Common myeloid progenitor, CD34-positive (primary cell): ENCODE results near the gene ARVCF.

Experiments
- CTCF ChIA-PET: fragments of 350-600 bp; sonication (Branson Sonifier 250); formaldehyde crosslinking; loops from one replicate; lab custom pipeline; 2021; ENCODE audit warnings: antibody characterized with exemption; lab: Charles Lee
- POLR2A ChIA-PET: fragments of 350-600 bp; sonication (Branson Sonifier 250); formaldehyde crosslinking; loops from one replicate; lab custom pipeline; 2021; ENCODE audit warnings: antibody characterized with exemption; lab: Charles Lee
- DNase-seq, 3 donors: peaks; one replicate each; pipeline versions ENCODE4 v3.0.0 to v3.0.0-alpha.2; 2013
- H3K27ac ChIP-seq, 2 experiments: 1 replicate in 1 of 2; 2 replicates in 1 of 2; pipeline ENCODE4 v1.7.0; 2013; ENCODE audit warnings: inconsistent platforms in 2 of 2, low read length in 2 of 2, mild to moderate bottlenecking in 2 of 2, low read depth in 1 of 2, moderate library complexity in 1 of 2; ENCODE audit not compliant: severe bottlenecking in 2 of 2, insufficient read depth in 1 of 2, poor library complexity in 1 of 2
- H3K27me3 ChIP-seq, 5 experiments: replicated peaks in 2 of 5; 1 replicate in 3 of 5; 2 replicates in 2 of 5; pipeline versions ENCODE4 v1.6.1 to v1.7.0; 2013; ENCODE audit warnings: low read length in 4 of 5, mild to moderate bottlenecking in 2 of 5, moderate library complexity in 2 of 5, inconsistent platforms in 1 of 5; ENCODE audit not compliant: insufficient read depth in 5 of 5, control insufficient read depth in 4 of 5
- H3K36me3 ChIP-seq, 4 experiments: 1 replicate in 2 of 4; 2 replicates in 2 of 4; pipeline versions ENCODE4 v1.6.1 to v1.7.0; 2013; ENCODE audit warnings: low read length in 3 of 4, control low read depth in 1 of 4, mild to moderate bottlenecking in 1 of 4; ENCODE audit not compliant: control insufficient read depth in 4 of 4, insufficient read depth in 4 of 4
- H3K4me1 ChIP-seq, 4 experiments: 1 replicate in 3 of 4; 2 replicates in 1 of 4; pipeline versions ENCODE4 v1.6.1 to v1.7.1; 2013; ENCODE audit warnings: low read length in 3 of 4, mild to moderate bottlenecking in 3 of 4, control low read depth in 1 of 4, inconsistent platforms in 1 of 4, moderate library complexity in 1 of 4; ENCODE audit not compliant: control insufficient read depth in 4 of 4, insufficient read depth in 4 of 4; ENCODE audit errors: control extremely low read depth in 1 of 4
- H3K4me3 ChIP-seq, 7 experiments: 1 replicate in 4 of 7; 2 replicates in 3 of 7; pipeline versions ENCODE4 v1.5.1 to v1.7.0; 2013; ENCODE audit warnings: mild to moderate bottlenecking in 7 of 7, low read length in 6 of 7, moderate library complexity in 6 of 7, inconsistent platforms in 2 of 7, low read depth in 2 of 7, control low read depth in 1 of 7; ENCODE audit not compliant: insufficient read depth in 4 of 7, control insufficient read depth in 1 of 7; ENCODE audit errors: extremely low read depth in 1 of 7
- H3K9me3 ChIP-seq, 5 experiments: 1 replicate in 4 of 5; 2 replicates in 1 of 5; pipeline versions ENCODE4 v1.6.1 to v1.7.1; 2013; ENCODE audit warnings: low read length in 4 of 5, mild to moderate bottlenecking in 2 of 5, inconsistent platforms in 1 of 5, low read depth in 1 of 5, moderate library complexity in 1 of 5; ENCODE audit not compliant: control insufficient read depth in 4 of 5, insufficient read depth in 2 of 5; ENCODE audit errors: control extremely low read depth in 1 of 5
- WGBS: methylation state at CpG from one replicate; pipeline ENCODE4 v1.1.5; 2013; ENCODE audit not compliant: insufficient coverage; 5-methylcytosine and 5-hydroxymethylcytosine counted together

Gene ARVCF

GRCh38 chr22:20014526-20015186 lies 2.0 kb downstream of the ARVCF start:
- WGBS: 100% methylated on average over 4 of the region's 5 CpGs
- no peak overlapping the region for H3K27ac ChIP-seq

GRCh38 chr22:20013382-20013871 lies 3.2 kb downstream of the ARVCF start:
- ChIA-PET POLR2A (interaction anchor here (0.7 to 4.3 kb wide), 5 partner anchors 35 to 542 kb away, joined by 3 to 33 read pairs (median 3); no protein-coding TSS in a partner anchor), CTCF (interaction anchor here (1.1 to 10.4 kb wide), 14 partner anchors 9 to 270 kb away, joined by 3 to 384 read pairs (median 10); partner anchors contain the start of gene TANGO2)
- Histone ChIP-seq H3K27me3 (peaks cover 0 to 30% (median 14%) of the 10 kb centered on the region in 5 experiments), H3K27ac (no peak overlapping the region), H3K9me3 (no peaks in the 10 kb centered on the region), H3K36me3 (no peaks in the 10 kb centered on the region), H3K4me3 (no peak overlapping the region), H3K4me1 (peaks cover 0 to 40% (median 28%) of the 10 kb centered on the region in 4 experiments)
- DNase-seq: peak; percentile 61 to 82 (median 82)
- 7% methylated on average over 11 of the region's 11 CpGs for WGBS

More at GRCh38 chr22:20014526-20015186, 2.0 kb downstream of the ARVCF start:
- no peak overlapping the region for H3K4me3 ChIP-seq
- peaks cover 0 to 40% (median 28%) of the 10 kb centered on the region in 4 experiments for H3K4me1 ChIP-seq
- H3K9me3 ChIP-seq: no peaks in the 10 kb centered on the region
- no peaks in the 10 kb centered on the region for H3K36me3 ChIP-seq
- no peak for DNase-seq
- CTCF ChIA-PET: interaction anchor here (1.2 to 10.4 kb wide), 11 partner anchors 7 to 115 kb away, joined by 3 to 384 read pairs (median 9); partner anchors contain the start of gene TANGO2
- POLR2A ChIA-PET: interaction anchor here (0.6 to 4.3 kb wide), 3 partner anchors 10 to 438 kb away, joined by 3 to 33 read pairs (median 4); no protein-coding TSS in a partner anchor
- H3K27me3 ChIP-seq: peaks cover 0 to 36% (median 17%) of the 10 kb centered on the region in 5 experiments

- H3K4me1 ChIP-seq: peaks cover 0 to 40% (median 28%) of the 10 kb centered on the region in 4 experiments
- no peaks in the 10 kb centered on the region for H3K9me3 ChIP-seq
- no peak overlapping the region for H3K27ac ChIP-seq
- H3K4me3 ChIP-seq: no peak overlapping the region
- H3K36me3 ChIP-seq: no peaks in the 10 kb centered on the region
- DNase-seq: no peak
- POLR2A ChIA-PET: interaction anchor here (0.7 to 4.3 kb wide), 4 partner anchors 35 to 542 kb away, joined by 3 to 33 read pairs (median 6); no protein-coding TSS in a partner anchor
- CTCF ChIA-PET: interaction anchor here (1.0 to 10.4 kb wide), 14 partner anchors 9 to 271 kb away, joined by 3 to 384 read pairs (median 9); partner anchors contain the start of gene TANGO2
- 93% methylated on average over 9 of the region's 10 CpGs for WGBS
- peaks cover 0 to 25% (median 8%) of the 10 kb centered on the region in 5 experiments for H3K27me3 ChIP-seq
Observed at GRCh38 chr22:20012741-20013331, 3.8 kb downstream of the ARVCF start.

- H3K36me3 ChIP-seq: no peaks in the 10 kb centered on the region
- peaks cover 0 to 36% (median 23%) of the 10 kb centered on the region in 4 experiments for H3K4me1 ChIP-seq
- no peak for DNase-seq
- H3K4me3 ChIP-seq: no peak overlapping the region
- H3K27ac ChIP-seq: no peak overlapping the region
- ChIA-PET POLR2A (interaction anchor here (1.1 to 4.3 kb wide), 3 partner anchors 37 to 42 kb away, joined by 7 to 33 read pairs (median 8); no protein-coding TSS in a partner anchor), CTCF (interaction anchor here (1.0 to 10.4 kb wide), 15 partner anchors 9 to 271 kb away, joined by 3 to 384 read pairs (median 8); no protein-coding TSS in a partner anchor)
- H3K9me3 ChIP-seq: no peaks in the 10 kb centered on the region
- WGBS: 90% methylated on average over 4 of the region's 7 CpGs
- peaks cover 0 to 18% (median 3%) of the 10 kb centered on the region in 5 experiments for H3K27me3 ChIP-seq
Observed at GRCh38 chr22:20011993-20012740, 4.5 kb downstream of the ARVCF start.

- no peak overlapping the region for H3K4me3 ChIP-seq
- peaks cover 0 to 32% (median 19%) of the 10 kb centered on the region in 4 experiments for H3K4me1 ChIP-seq
- ChIA-PET CTCF (interaction anchor here (0.7 to 10.4 kb wide), 9 partner anchors 8 to 57 kb away, joined by 3 to 384 read pairs (median 4); no protein-coding TSS in a partner anchor), POLR2A (interaction anchor here (0.8 to 1.1 kb wide), 2 partner anchors 12 to 40 kb away, joined by 3 to 7 read pairs; no protein-coding TSS in a partner anchor)
- peaks cover 0 to 17% (median 3%) of the 10 kb centered on the region in 5 experiments for H3K27me3 ChIP-seq
- 74% methylated on average over 17 of the region's 20 CpGs for WGBS
- no peaks in the 10 kb centered on the region for H3K9me3 ChIP-seq
- H3K27ac ChIP-seq: no peak overlapping the region
- no peak for DNase-seq
- H3K36me3 ChIP-seq: no peaks in the 10 kb centered on the region
Observed at GRCh38 chr22:20011123-20011992, 5.3 kb downstream of the ARVCF start.
